HUDEP-2 (cell line): Measurements from ENCODE around the gene DCN.

ENCODE experiments used
- DNase-seq, 76 experiments: peaks; one replicate each; lab custom pipeline; 2025; ENCODE audit not compliant: unreplicated experiment in 76 of 76; lab: John Stamatoyannopoulos, UW

Gene DCN

DNA sequence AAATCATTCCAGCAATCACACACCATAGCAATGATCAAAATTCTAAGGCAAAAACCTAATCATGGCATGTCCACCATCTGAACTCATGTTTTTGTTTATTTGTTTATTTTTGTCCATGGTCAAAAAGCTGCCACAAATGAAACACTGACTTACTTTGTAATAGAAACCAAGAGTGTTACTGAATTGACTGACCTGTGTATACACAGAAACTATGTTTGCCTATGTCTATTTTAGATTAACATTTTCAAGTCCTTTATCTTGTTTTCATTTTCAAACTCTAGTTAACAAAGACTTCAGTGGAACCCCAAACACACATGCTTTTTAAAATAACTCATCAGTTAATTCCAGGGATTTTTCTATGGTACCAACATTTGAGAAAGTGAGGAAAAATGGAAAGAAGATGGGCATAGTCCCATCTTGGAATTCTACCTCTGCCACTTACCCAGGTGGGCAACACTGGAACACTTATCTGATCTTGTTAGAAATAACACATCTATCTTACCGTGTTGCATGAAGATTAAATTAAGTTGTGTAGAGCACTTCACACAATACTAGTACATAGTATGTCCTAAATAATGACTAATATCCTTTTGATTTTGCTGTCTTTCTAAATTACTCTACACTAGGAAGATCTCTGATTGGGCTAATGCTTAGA is 77.7 kb downstream of the DCN start:
- DNase-seq: no peak

DNA sequence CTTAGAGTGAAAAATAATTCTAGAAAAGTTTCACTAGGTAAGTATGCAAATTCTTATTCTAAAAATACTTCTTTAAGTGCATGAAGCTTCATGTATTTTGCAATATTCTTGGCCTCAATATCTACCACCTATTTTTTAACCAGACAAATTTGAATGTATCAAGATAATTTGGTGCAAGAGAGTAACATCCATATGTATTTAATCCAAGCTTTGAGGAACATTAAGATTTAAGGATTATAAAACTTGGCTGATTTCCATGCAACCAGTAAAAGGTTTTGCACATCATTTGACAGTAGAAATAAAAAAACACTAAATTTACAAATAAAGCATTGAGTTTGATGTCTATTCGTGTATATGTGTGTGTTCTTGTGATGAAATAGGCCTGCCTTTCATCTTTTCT is 79.0 kb downstream of the DCN start:
- no peak for DNase-seq

DNA sequence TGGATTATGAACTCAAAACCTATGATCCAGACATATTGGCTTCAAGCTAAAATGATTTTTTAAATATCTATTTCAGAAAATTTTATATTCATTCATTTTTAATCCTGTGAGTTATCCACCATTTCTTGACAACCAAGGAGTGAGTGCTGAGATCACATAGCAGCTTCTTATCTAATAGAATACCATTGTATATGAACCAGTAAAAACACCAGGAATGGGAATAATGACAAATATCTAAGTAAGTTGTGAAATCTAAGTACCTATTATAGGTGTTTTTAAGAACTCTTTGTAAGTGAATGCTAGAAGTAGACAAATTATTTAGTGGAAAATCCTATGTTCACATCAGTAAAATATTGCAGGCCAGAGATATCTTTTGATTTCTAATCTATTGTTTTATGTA is 79.5 kb downstream of the DCN start:
- DNase-seq: no peak

DNA sequence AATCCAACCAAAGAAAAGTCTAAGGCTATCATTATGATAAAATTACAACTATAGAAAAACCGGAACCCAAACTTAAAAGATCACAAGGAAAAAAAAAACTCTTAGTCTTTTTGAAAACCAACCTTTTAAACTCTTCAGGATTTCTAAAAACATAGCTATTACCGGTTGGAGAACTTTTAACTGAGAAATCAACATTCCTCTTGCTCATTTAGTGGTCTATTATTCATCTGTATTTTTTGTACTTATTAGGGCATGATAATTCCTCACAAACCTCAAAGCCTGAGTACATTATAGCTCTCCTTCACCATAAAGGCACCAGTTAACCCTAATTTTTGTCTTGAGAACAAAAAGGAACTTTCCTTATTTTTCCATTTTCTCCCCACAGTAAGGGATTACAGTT is 81.7 kb downstream of the DCN start:
- DNase-seq: no peak

DNA sequence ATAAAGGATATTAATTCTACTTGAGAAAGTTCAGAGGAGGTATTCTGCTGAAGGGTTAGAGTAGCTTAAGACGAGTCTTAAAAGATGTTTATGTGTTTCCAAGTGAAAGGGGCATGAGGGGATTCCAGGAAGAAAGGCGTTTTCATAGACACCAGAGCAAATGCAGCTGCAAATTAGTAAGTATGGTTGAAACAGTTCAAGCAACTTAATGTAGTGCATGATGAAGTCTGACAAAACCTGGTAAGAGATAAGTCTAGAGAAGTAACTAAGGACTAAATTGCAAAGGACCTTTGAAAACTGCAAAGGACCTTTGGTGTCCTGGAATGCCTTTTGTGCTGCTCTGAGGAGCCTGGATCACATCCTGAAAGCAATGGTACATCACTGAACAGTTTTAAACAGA is 82.8 kb downstream of the DCN start:
- DNase-seq: no peak

DNA sequence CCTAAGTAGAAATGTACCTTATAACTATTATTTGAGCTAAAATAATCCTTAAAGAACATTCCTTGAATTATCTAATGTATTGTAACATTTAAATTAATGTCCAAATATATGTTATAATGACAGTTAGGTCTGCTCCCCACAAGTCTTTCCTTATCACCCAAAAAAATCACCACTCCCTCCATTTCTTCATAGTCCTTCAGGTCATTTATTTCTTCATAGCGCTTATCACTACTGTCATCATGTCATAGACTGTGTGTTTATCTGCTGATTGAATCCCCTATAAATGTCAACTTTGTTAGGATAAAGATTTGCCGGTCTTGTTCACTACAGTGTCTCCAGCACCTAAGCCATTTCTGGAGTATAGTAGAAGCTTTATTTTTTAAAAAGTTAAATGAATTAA is 83.3 kb downstream of the DCN start:
- no peak for DNase-seq

DNA sequence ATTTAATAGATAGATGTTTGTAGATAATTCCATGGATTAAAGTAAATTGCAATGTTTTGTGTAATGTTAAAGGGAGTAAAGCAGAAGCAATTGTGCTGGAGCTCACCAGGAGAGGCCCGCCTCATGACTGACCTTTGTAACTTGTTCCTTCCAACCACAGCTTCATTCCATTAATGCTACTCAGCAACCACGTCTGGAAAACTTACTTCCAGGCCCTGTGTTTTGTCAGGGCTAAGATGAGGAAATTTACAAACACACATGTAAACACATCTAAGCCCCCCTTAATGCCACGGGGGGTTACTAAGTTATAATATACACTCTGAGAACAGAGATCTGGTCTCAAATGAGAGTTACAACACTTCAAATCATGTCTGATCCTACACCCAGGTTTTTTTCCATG is 83.7 kb downstream of the DCN start:
- DNase-seq: no peak

DNA sequence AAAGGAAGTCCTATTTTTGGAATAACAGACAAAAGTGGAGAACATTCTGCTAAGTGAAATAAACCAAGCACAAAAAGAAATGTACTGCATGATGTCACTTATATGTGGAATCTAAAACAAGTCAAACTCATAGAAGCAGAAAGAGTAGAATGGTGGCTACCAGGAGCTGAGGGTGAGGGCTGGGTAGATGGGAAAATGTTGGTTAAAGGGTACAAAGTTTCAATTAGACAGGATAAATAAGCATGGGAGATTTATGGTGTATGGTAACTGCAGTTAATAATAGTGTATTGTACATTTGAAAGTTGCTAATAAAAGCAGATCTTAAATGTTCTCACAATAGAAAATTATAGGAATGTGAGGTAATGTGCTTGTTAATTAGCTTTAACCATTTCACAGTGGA is 84.2 kb downstream of the DCN start:
- no peak for DNase-seq

DNA sequence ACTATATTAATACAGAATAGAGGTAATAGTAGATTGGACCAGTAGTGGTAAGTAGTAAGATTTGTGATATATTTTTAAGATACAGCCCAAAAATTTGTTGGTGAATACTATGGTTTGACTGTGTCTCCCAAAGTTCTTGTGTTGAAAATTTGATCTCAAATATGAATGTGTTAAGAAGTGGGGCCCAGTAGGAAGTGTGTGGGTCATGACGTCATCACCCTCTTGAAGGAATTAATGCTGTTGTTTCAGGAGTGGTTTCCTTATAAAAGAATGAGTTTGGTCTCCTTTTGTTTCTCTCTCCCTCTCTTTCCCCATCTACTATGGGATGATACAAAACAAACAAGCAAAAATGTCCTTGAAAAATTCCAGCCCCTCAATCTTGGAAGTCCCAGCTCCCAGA is 87.7 kb downstream of the DCN start:
- DNase-seq: no peak

DNA sequence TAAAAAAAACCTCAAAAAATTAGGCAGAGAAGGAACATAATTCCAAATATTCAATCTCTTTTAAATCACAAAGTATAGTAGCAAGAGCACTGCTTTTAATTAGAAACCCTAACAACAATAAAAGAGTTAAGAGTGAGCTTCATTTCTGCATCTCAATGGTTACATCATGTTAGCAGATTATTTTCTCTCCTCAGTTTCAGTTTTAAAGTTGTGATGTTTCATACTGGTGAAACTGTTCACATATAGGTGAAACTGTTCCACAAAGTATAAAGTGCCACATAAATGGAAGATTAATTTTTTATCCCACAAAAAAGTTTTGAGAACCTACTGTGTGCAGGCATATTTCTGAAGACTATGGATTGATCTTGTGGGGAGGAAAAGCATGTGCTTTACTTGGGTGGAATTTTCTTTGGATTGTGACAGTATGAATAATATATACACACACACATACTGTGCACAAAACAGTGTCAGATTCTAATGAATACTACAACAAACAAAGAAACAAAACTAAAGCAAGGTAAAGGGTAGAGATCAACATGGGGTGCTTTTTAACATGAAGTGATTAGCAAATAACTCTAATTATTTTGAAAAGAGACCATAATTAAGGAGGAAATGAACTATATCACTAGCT is 88.5 kb downstream of the DCN start:
- DNase-seq: no peak

DNA sequence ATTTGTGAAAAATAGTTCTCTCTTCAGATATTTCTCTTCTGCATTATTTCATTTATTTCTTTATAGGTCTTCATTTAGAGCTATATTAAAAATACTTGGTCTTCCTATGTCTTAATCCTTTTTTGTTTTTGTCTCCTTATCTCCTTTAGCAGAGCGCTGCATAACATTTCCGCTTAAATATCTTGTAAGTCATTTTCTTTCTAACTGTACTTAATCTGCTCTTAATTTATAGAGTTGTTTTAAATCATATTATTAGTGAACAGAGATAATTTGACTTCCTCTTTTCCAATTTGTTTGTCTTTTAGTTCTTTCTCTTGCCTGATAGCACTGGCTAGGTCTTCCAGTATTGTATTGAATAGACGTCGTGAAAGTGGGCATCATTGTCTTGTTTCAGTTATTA is 89.3 kb downstream of the DCN start:
- no peak for DNase-seq

DNA sequence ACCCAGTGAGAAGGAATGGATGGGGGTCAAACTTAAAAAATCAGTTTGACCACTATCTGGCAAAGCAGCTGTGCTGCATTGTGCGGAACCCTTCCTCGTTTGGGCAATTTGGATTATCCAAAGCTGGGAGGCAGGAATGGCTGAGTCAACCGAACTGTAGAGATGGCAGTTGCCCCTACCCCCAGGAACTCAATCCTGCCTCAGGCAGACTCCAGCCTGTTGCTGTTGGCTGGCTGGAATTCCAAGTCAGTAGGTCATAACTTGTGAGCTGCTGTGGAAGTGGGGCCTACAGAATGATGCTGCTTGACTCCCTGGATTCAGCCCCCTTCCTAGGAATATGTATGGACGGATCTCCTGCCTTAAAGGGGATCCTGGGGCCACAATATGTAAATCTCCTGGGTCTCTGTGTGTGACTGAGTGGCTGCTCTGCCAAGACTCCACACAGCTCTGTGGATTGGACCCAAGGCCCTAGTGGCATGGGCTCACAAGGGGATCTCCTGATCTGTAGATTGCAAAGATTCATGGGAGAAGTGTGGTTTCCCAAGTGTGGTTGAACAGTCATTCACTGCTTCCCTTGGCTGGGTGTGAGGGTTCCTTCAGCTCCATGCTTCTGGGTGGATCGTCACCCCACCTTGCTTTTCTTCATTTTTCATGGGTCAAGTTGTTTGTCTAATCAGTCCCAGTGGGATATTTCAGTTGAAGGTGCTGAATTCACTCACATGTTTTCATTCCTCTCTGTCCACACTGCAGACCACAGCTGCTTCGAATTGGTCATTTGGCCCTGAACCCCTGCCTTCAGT is 90.5 kb downstream of the DCN start:
- no peak for DNase-seq
